ENCODE data around the gene AP5Z1. TPM values are rescaled to one million over a fixed set of nuclear protein-coding genes. Genes with fewer than 3 reads are reported as not detected.

Gene AP5Z1
- total and polyA plus RNA-seq, 2 donors (not counting 1 experiment from before 2014, with no cell fraction given), result 11.1 to 32.2 TPM

GRCh38 chr7:4783762-4784351 is 8.4 kb downstream of the AP5Z1 start:
- Histone ChIP-seq H3K27me3 (ENCODE audit: control insufficient read depth, insufficient read depth, low read length) (no peaks in the 10 kb centered on the region), H2AFZ (ENCODE audit: low read length) (no peak overlapping the region), H3K36me3 (ENCODE audit: control insufficient read depth, insufficient read depth, low read length) (peaks cover 43% of the 10 kb centered on the region), H3K27ac (ENCODE audit: insufficient read depth, low read length) (no peak overlapping the region), H3K9ac (ENCODE audit: insufficient read depth, low read length) (no peak overlapping the region), H3K79me2 (ENCODE audit: control insufficient read depth, insufficient read depth, low read length) (peaks cover 3% of the 10 kb centered on the region), H4K20me1 (ENCODE audit: control insufficient read depth, extremely low read depth, insufficient read depth, low read length) (no peaks in the 10 kb centered on the region), H3K4me1 (ENCODE audit: control insufficient read depth, extremely low read depth, insufficient read depth, low read length) (no peaks in the 10 kb centered on the region), H3K4me3 (replicated peaks in 1 of 4; ENCODE audit: control extremely low read depth in 1 of 4, insufficient read depth in 1 of 4, low read depth in 3 of 4, low read length in 4 of 4) (no peak overlapping the region), H3K9me3 (ENCODE audit: control insufficient read depth, insufficient read depth, low read depth, low read length) (no peaks in the 10 kb centered on the region), H3K4me2 (ENCODE audit: extremely low read depth, insufficient read depth, low read length) (no peak overlapping the region)
- DNase-seq (ENCODE audit: low read depth in 2 of 2), result no peak
- TF ChIP-seq EZH2 (IDR thresholded peaks at IDR 0.05; ENCODE audit: low read length, missing control alignments) (no peak), CTCF (conservative IDR thresholded peaks at IDR 0.05 in 1 of 2, IDR thresholded peaks at IDR 0.05 in 1 of 2; ENCODE audit: low read depth in 1 of 2, low read length in 2 of 2) (no peak)

GRCh38 chr7:4784799-4785198 is 9.4 kb downstream of the AP5Z1 start:
- Histone ChIP-seq H3K36me3 (ENCODE audit: control insufficient read depth, insufficient read depth, low read length) (peaks cover 45% of the 10 kb centered on the region), H3K27ac (ENCODE audit: insufficient read depth, low read length) (no peak overlapping the region), H3K9me3 (ENCODE audit: control insufficient read depth, insufficient read depth, low read depth, low read length) (no peaks in the 10 kb centered on the region)

GRCh38 chr7:4785371-4785770 is 9.9 kb downstream of the AP5Z1 start:
- Histone ChIP-seq H3K4me1 (ENCODE audit: control insufficient read depth, extremely low read depth, insufficient read depth, low read length) (no peaks in the 10 kb centered on the region), H3K79me2 (ENCODE audit: control insufficient read depth, insufficient read depth, low read length) (no peaks in the 10 kb centered on the region), H3K27me3 (ENCODE audit: control insufficient read depth, insufficient read depth, low read length) (no peaks in the 10 kb centered on the region), H3K4me2 (ENCODE audit: extremely low read depth, insufficient read depth, low read length) (no peak overlapping the region), H4K20me1 (ENCODE audit: control insufficient read depth, extremely low read depth, insufficient read depth, low read length) (no peaks in the 10 kb centered on the region), H3K36me3 (ENCODE audit: control insufficient read depth, insufficient read depth, low read length) (peaks cover 45% of the 10 kb centered on the region), H3K9ac (ENCODE audit: insufficient read depth, low read length) (no peak overlapping the region), H3K9me3 (ENCODE audit: control insufficient read depth, insufficient read depth, low read depth, low read length) (no peaks in the 10 kb centered on the region), H3K27ac (ENCODE audit: insufficient read depth, low read length) (no peak overlapping the region), H2AFZ (ENCODE audit: low read length) (no peak overlapping the region), H3K4me3 (replicated peaks in 1 of 4; ENCODE audit: control extremely low read depth in 1 of 4, insufficient read depth in 1 of 4, low read depth in 3 of 4, low read length in 4 of 4) (no peak overlapping the region)
- TF ChIP-seq CTCF (conservative IDR thresholded peaks at IDR 0.05 in 1 of 2, IDR thresholded peaks at IDR 0.05 in 1 of 2; ENCODE audit: low read depth in 1 of 2, low read length in 2 of 2) (no peak), EZH2 (IDR thresholded peaks at IDR 0.05; ENCODE audit: low read length, missing control alignments) (no peak)
- no peak for DNase-seq (ENCODE audit: low read depth in 2 of 2)

More at GRCh38 chr7:4784799-4785198, 9.4 kb downstream of the AP5Z1 start:
- Histone ChIP-seq H3K4me3 (replicated peaks in 1 of 4; ENCODE audit: control extremely low read depth in 1 of 4, insufficient read depth in 1 of 4, low read depth in 3 of 4, low read length in 4 of 4) (no peak overlapping the region), H3K79me2 (ENCODE audit: control insufficient read depth, insufficient read depth, low read length) (peaks cover 2% of the 10 kb centered on the region), H3K4me1 (ENCODE audit: control insufficient read depth, extremely low read depth, insufficient read depth, low read length) (no peaks in the 10 kb centered on the region), H4K20me1 (ENCODE audit: control insufficient read depth, extremely low read depth, insufficient read depth, low read length) (no peaks in the 10 kb centered on the region), H3K27me3 (ENCODE audit: control insufficient read depth, insufficient read depth, low read length) (no peaks in the 10 kb centered on the region), H3K4me2 (ENCODE audit: extremely low read depth, insufficient read depth, low read length) (no peak overlapping the region), H3K9ac (ENCODE audit: insufficient read depth, low read length) (no peak overlapping the region), H2AFZ (ENCODE audit: low read length) (no peak overlapping the region)
- no peak for DNase-seq (ENCODE audit: low read depth in 2 of 2)
- TF ChIP-seq EZH2 (IDR thresholded peaks at IDR 0.05; ENCODE audit: low read length, missing control alignments) (no peak), CTCF (conservative IDR thresholded peaks at IDR 0.05 in 1 of 2, IDR thresholded peaks at IDR 0.05 in 1 of 2; ENCODE audit: low read depth in 1 of 2, low read length in 2 of 2) (no peak)
